NCI-H1436 (cell line): Measurements from ENCODE around the gene PIKFYVE.
A peak's percentile ranks its signal among the peaks of the same experiment; 100 is the strongest.
"Not testable (repeated sequence)": the region's sequence is repeated elsewhere in the genome, so short reads cannot be mapped to it uniquely, and the experiment has no call there.

Experiments
- DNase-seq: peaks from one replicate; lab custom pipeline; 2025; lab: John Stamatoyannopoulos, UW

The PIKFYVE gene

GRCh38 chr2:208265801-208266552 lies at the start of gene PIKFYVE:
PIKFYVE (plus strand) TSS chr2:208266255; CDS start chr2:208271520, 5,265 bp downstream.
- peak; percentile 89 for DNase-seq

- not testable (repeated sequence) for DNase-seq
These were observed 44.2 kb upstream of the PIKFYVE start for GRCh38 chr2:208221873-208222272.

- DNase-seq = no peak
These were observed 43.7 kb upstream of the PIKFYVE start for GRCh38 chr2:208222351-208222750.

GRCh38 chr2:208224802-208225201 lies 41.3 kb upstream of the PIKFYVE start:
- DNase-seq = no peak

- no peak for DNase-seq
These were observed 38.3 kb upstream of the PIKFYVE start for GRCh38 chr2:208227581-208228232.

GRCh38 chr2:208228476-208228875 lies 37.6 kb upstream of the PIKFYVE start:
- no peak for DNase-seq

GRCh38 chr2:208234786-208235185 lies 31.3 kb upstream of the PIKFYVE start:
- no peak for DNase-seq

GRCh38 chr2:208235860-208236259 lies 30.2 kb upstream of the PIKFYVE start:
- DNase-seq = no peak

- no peak for DNase-seq
These were observed 26.1 kb upstream of the PIKFYVE start for GRCh38 chr2:208239770-208240493.

GRCh38 chr2:208240619-208241209 lies 25.3 kb upstream of the PIKFYVE start:
- no peak for DNase-seq

GRCh38 chr2:208244422-208244821 lies 21.6 kb upstream of the PIKFYVE start:
- DNase-seq = no peak

GRCh38 chr2:208245746-208246145 lies 20.3 kb upstream of the PIKFYVE start:
- DNase-seq = no peak

- DNase-seq = no peak
These were observed 17.5 kb upstream of the PIKFYVE start for GRCh38 chr2:208248601-208249000.

GRCh38 chr2:208249296-208249695 lies 16.8 kb upstream of the PIKFYVE start:
- no peak for DNase-seq

- no peak for DNase-seq
These were observed 15.7 kb upstream of the PIKFYVE start for GRCh38 chr2:208250388-208250787.

- no peak for DNase-seq
These were observed 15.0 kb upstream of the PIKFYVE start for GRCh38 chr2:208251098-208251497.

- no peak for DNase-seq
These were observed 13.2 kb upstream of the PIKFYVE start for GRCh38 chr2:208252716-208253492.

- no peak for DNase-seq
These were observed 12.4 kb upstream of the PIKFYVE start for GRCh38 chr2:208253600-208254117.

- peak; percentile 81 for DNase-seq
These were observed 11.8 kb upstream of the PIKFYVE start for GRCh38 chr2:208254118-208254870.

GRCh38 chr2:208254871-208255556 lies 11.0 kb upstream of the PIKFYVE start, which contains the start of gene IDH1:
IDH1 (minus strand) TSS chr2:208255071; CDS start chr2:208251551, 3,520 bp downstream.
- peak; percentile 94 for DNase-seq
